Measurements from ENCODE around the gene PSMG3. TPM values are rescaled to one million over a fixed set of nuclear protein-coding genes. Genes with fewer than 3 reads are reported as not detected.
"Not testable (repeated sequence)": the region's sequence is repeated elsewhere in the genome, so short reads cannot be mapped to it uniquely, and the experiment has no call there.

Gene PSMG3
- total and polyA plus RNA-seq, 4 donors = 14.1 to 45.2 (median 30.9) TPM

- Histone ChIP-seq H3K9me3 (ENCODE audit: control insufficient read depth, low read length) (no peaks in the 10 kb centered on the region), H3K4me3 (ENCODE audit: low read length in 2 of 2) (no peak overlapping the region), H3K27me3 (ENCODE audit: control insufficient read depth in 1 of 2, insufficient read depth in 2 of 2, low read length in 1 of 2) (no peaks in the 10 kb centered on the region), H3K27ac (ENCODE audit: low read depth in 1 of 2, low read length in 2 of 2) (no peak overlapping the region), H3K4me1 (ENCODE audit: control insufficient read depth in 1 of 2, insufficient read depth in 2 of 2, low read length in 2 of 2) (no peaks in the 10 kb centered on the region), H3K36me3 (ENCODE audit: control insufficient read depth in 1 of 2, insufficient read depth in 2 of 2, low read length in 1 of 2) (no peaks in the 10 kb centered on the region)
- intact Hi-C loops (cut with DNase I) = no loop called here
- WGBS, 2 donors = 51 to 62% methylated on average over 27 of the region's 27 CpGs
- ATAC-seq (ENCODE audit: low FRiP score) = peak; percentile 24
- peak in 1 of 2 donors; percentile 48 for DNase-seq
These were observed 49.1 kb downstream of the PSMG3 start for GRCh38 chr7:1520539-1521234.

- H3K36me3 ChIP-seq (ENCODE audit: control insufficient read depth in 1 of 2, insufficient read depth in 2 of 2, low read length in 1 of 2); DNase-seq; H3K27ac ChIP-seq (ENCODE audit: low read depth in 1 of 2, low read length in 2 of 2); H3K4me1 ChIP-seq (ENCODE audit: control insufficient read depth in 1 of 2, insufficient read depth in 2 of 2, low read length in 2 of 2); H3K4me3 ChIP-seq (ENCODE audit: low read length in 2 of 2); intact Hi-C loops (cut with DNase I); H3K9me3 ChIP-seq (ENCODE audit: control insufficient read depth, low read length); H3K27me3 ChIP-seq (ENCODE audit: control insufficient read depth in 1 of 2, insufficient read depth in 2 of 2, low read length in 1 of 2); ATAC-seq (ENCODE audit: low FRiP score): not testable (repeated sequence)
- WGBS, 2 donors = 92 to 96% methylated on average over 12 of the region's 12 CpGs
These were observed 50.4 kb downstream of the PSMG3 start for GRCh38 chr7:1519322-1519922.

Other genes starting within 250 kb of the PSMG3 start
- 10 to 100 TPM; 41.7 to 70.3 TPM for gene MICALL2, start 110.6 kb downstream of the PSMG3 start, total RNA-seq
- 100 to 1,000 TPM in 1 of 2 donors, 10 to 100 TPM in 1; 57.7 to 346 TPM for gene MICALL2, start 110.6 kb downstream of the PSMG3 start, polyA plus RNA-seq
- 10 to 100 TPM; 56.4 to 77.9 TPM for gene INTS1, start 65.6 kb downstream of the PSMG3 start, total RNA-seq
- 100 to 1,000 TPM in 1 of 2 donors, 10 to 100 TPM in 1; 17.2 to 109 TPM for gene INTS1, start 65.6 kb downstream of the PSMG3 start, polyA plus RNA-seq
- gene MAFK, start 39.3 kb downstream of the PSMG3 start, total RNA-seq = 100 to 1,000 TPM in 1 of 2 donors, 10 to 100 TPM in 1; 86.3 to 131 TPM
- gene MAFK, start 39.3 kb downstream of the PSMG3 start, polyA plus RNA-seq = 100 to 1,000 TPM in 1 of 2 donors, 10 to 100 TPM in 1; 85.4 to 106 TPM
- under 1 TPM in 1 of 2 donors, not detected in 1; 0.06 TPM for gene TMEM184A, start 13.8 kb downstream of the PSMG3 start, total RNA-seq
- gene TMEM184A, start 13.8 kb downstream of the PSMG3 start, polyA plus RNA-seq = 1 to 10 TPM in 1 of 2 donors, under 1 TPM in 1; 0.84 to 6.1 TPM
- 1 to 10 TPM; 1.2 to 4.8 TPM for gene ELFN1, start 100.2 kb upstream of the PSMG3 start, total RNA-seq
- under 1 TPM in 1 of 2 donors, not detected in 1; 0.13 TPM for gene ELFN1, start 100.2 kb upstream of the PSMG3 start, polyA plus RNA-seq

All from aorta (tissue), 5 donors.